Psoas muscle (tissue), 8 donors: ENCODE data around the gene AKAP9. TPM values are rescaled to one million over a fixed set of nuclear protein-coding genes. Genes with fewer than 3 reads are reported as not detected.
"Not testable (repeated sequence)": the region's sequence is repeated elsewhere in the genome, so short reads cannot be mapped to it uniquely, and the experiment has no call there.

ENCODE experiments used
- ATAC-seq, 4 donors: fragments of 200-7000 bp; cut with Tn5 transposase; one replicate each; pipeline ENCODE4 v1.9.1; 2020; ENCODE audit warnings: moderate library complexity in 3 of 4, mild to moderate bottlenecking in 2 of 4
- DNase-seq, 2 donors: peaks; one replicate each; pipeline ENCODE4 v3.0.0-alpha.2; 2020
- H3K27ac ChIP-seq: fragments of 200-600 bp; one replicate; pipeline ENCODE4 v1.8.0; 2022
- H3K27me3 ChIP-seq, 3 donors: fragments of 200-600 bp in 1 of 3; one replicate each; pipeline versions ENCODE4 v1.6.1 to v1.8.0; 2013 to 2022; ENCODE audit warnings: low read length in 2 of 3, mild to moderate bottlenecking in 2 of 3, moderate library complexity in 1 of 3; ENCODE audit not compliant: insufficient read depth in 3 of 3
- H3K36me3 ChIP-seq, 2 donors: fragments of 200-600 bp in 1 of 2; one replicate each; pipeline versions ENCODE4 v1.6.1 to v1.8.0; 2013 to 2022; ENCODE audit warnings: low read depth in 1 of 2, mild to moderate bottlenecking in 1 of 2, moderate library complexity in 1 of 2; ENCODE audit not compliant: insufficient read depth in 1 of 2
- H3K4me1 ChIP-seq: fragments of 200-600 bp; one replicate; pipeline ENCODE4 v1.8.0; 2022
- H3K4me3 ChIP-seq: fragments of 200-600 bp; one replicate; pipeline ENCODE4 v1.8.0; 2022; ENCODE audit warnings: mild to moderate bottlenecking
- H3K9me3 ChIP-seq: fragments of 200-600 bp; one replicate; pipeline ENCODE4 v1.8.0; 2022
- WGBS, 3 donors: extraction: QIAGEN DNeasy Blood & Tissue Kit; methylation state at CpG; one replicate each; pipeline versions ENCODE4 v1.1.6 to v1.1.7; 2013; 5-methylcytosine and 5-hydroxymethylcytosine counted together
- intact Hi-C, 2 donors: fragments of 100-400 bp; cut with DNase I; formaldehyde crosslinking; loops; one replicate each; pipeline versions ENCODE4 v1.11.0 to v1.14.2; 2022
- polyA plus RNA-seq, 3 donors: library from polyadenylated mRNA; stranded (reverse); fragments of 200-250 nt; gene quantifications; one replicate each; pipeline ENCODE4 v1.2.3, GENCODE V29; 2013
- total RNA-seq, 4 donors: library from RNA; stranded (reverse); fragmentation: NEBNext Ultra II Directional in 2 of 4; extraction: Animal tissue kit (Norgen Biotek cat#: 25700) in 2 of 4; gene quantifications; one replicate each; pipeline versions ENCODE4 v1.2.1 to v1.2.4, GENCODE V29; 2021 to 2023
- TF ChIP-seq, protein P1 (sequence below): fragments of 200-600 bp; IDR thresholded peaks from one replicate; pipeline ENCODE4 v1.8.0; 2022; ENCODE audit warnings: antibody characterized with exemption
- donor health status: healthy with polysubstance abuse.
- donor health status: DM: no; HTN: no; CAD: no; lungs with moderate emphysema.
- donor health status: Bipolar disorder and iron deficiency.
- donor health status: healthy.
- donor health status: DM: yes; HTN: yes; CAD: no.
- donor health status: DM: no; HTN: no; CAD: no.
- donor health status: DM: no; HTN: no; CAD: no.
- donor health status: DM: yes; HTN: yes; CAD: no.

Gene AKAP9
- total and polyA plus RNA-seq, 7 donors: 6.0 to 44.4 (median 24.6) TPM

DNA sequence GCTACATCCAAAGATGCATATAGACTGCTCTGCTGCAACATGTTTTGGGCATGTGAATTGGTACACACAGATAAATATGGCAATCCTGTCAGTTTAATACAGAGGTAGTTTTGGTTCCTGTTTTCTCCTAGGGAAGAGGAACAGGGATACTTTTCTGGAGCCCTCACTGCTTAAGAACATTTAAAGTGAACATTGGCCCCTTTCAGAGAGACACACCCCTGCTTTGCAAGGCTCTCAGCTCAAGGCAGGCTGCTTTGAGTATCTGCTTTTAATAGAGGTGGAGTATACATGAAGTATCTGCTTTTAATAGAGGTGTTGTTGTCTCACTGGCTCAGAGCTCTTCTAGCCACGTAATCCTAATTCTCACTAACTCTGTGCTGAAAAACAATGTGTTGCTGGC is 154.7 kb downstream of the AKAP9 start:
- TF ChIP-seq, protein P1, sequence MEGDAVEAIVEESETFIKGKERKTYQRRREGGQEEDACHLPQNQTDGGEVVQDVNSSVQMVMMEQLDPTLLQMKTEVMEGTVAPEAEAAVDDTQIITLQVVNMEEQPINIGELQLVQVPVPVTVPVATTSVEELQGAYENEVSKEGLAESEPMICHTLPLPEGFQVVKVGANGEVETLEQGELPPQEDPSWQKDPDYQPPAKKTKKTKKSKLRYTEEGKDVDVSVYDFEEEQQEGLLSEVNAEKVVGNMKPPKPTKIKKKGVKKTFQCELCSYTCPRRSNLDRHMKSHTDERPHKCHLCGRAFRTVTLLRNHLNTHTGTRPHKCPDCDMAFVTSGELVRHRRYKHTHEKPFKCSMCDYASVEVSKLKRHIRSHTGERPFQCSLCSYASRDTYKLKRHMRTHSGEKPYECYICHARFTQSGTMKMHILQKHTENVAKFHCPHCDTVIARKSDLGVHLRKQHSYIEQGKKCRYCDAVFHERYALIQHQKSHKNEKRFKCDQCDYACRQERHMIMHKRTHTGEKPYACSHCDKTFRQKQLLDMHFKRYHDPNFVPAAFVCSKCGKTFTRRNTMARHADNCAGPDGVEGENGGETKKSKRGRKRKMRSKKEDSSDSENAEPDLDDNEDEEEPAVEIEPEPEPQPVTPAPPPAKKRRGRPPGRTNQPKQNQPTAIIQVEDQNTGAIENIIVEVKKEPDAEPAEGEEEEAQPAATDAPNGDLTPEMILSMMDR: no peak
- no peak for DNase-seq
- ATAC-seq: no peak
- peaks cover 23 to 93% of the 10 kb centered on the region in 2 donors for H3K36me3 ChIP-seq
- no peak overlapping the region for H3K4me3 ChIP-seq
- intact Hi-C loops: loop anchor here in 1 of 2 donors (5.0 to 10.0 kb wide), 2 partner anchors 127 to 299 kb away; no protein-coding TSS in a partner anchor
- no peaks in the 10 kb centered on the region for H3K4me1 ChIP-seq
- H3K27me3 ChIP-seq: no peaks in the 10 kb centered on the region
- no peak overlapping the region for H3K27ac ChIP-seq
- WGBS, 3 donors: 81 to 92% (median 87%) methylated on average over 1 of the region's 1 CpG
- H3K9me3 ChIP-seq: no peaks in the 10 kb centered on the region

DNA sequence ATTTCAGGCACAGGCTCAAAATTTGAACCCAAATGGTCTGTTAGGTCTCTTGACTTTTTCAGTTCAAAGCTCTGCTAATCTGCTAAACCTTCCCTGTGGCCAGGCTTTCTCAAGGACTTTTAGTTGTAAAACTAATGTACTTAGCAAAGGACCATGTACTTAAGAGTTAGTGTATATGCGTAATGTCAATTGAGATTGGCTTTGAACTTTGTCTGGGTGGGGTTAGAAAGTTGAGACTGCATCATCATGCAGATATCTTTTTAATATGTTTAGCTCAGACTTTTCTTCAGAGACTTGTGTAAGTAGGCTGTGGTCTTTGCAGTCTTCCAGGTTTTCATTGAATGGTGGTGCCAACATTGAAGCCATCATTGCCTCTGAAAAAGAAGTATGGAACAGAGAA is 159.9 kb downstream of the AKAP9 start:
- H3K4me1 ChIP-seq: no peaks in the 10 kb centered on the region
- H3K9me3 ChIP-seq: no peaks in the 10 kb centered on the region
- H3K4me3 ChIP-seq: no peak overlapping the region
- H3K27me3 ChIP-seq: no peaks in the 10 kb centered on the region
- ATAC-seq: no peak
- intact Hi-C loops: loop anchor here in 1 of 2 donors (5.0 kb wide), 1 partner anchor 112 kb away; no protein-coding TSS in a partner anchor
- 91 to 98% (median 96%) methylated on average over 1 of the region's 1 CpG for WGBS, 3 donors
- H3K27ac ChIP-seq: no peak overlapping the region
- no peak for DNase-seq
- peaks cover 22 to 100% of the 10 kb centered on the region in 2 donors for H3K36me3 ChIP-seq
- TF ChIP-seq, protein P1: no peak

DNA sequence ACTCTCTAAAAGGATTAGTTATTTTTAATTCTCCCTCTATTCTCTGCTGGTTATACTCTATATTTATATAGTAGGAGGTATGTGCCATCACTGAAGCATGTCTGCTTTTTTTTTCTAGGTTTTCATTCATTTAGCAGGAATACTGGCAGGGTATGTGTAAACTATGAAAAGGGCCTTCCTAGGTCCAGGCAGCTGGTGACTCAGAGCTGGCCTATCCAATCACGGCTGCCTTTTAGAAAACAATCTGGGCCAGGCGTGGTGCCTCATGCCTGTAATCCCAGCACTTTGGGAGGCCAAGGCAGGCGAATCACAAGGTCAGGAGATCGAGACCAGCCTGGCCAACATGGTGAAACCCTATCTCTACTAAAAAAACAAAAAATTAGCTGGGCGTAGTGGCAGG is 162.2 kb downstream of the AKAP9 start:
- H3K4me1 ChIP-seq, H3K27ac ChIP-seq, H3K4me3 ChIP-seq, H3K9me3 ChIP-seq, H3K27me3 ChIP-seq, ATAC-seq, DNase-seq: not testable (repeated sequence)
- H3K36me3 ChIP-seq: peaks cover 22 to 97% of the 10 kb centered on the region in 2 donors
- intact Hi-C loops: loop anchor here in 1 of 2 donors (5.0 kb wide), 1 partner anchor 109 kb away; no protein-coding TSS in a partner anchor
- 86 to 96% (median 94%) methylated on average over 5 of the region's 5 CpGs for WGBS, 3 donors

DNA sequence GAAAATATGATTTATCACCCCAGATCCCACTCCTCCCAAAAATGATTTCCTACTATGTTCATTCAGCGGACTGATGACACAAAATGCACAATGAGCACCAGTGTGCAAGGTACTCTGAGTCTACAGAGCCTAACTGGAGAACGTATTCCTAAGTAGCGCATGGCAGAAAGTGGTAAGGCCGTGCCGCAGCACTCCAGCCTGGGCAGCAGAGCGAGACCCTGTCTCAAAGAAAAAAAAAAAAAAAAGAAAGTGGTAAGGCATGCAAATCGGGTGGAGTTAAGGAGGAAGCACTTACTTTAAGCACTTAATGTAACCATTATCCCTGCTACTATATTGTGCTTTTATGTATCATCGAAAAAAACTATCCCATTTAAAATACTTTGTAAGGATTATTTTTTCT is 168.2 kb downstream of the AKAP9 start:
- WGBS, 3 donors: 94 to 95% (median 95%) methylated on average over 8 of the region's 8 CpGs
- Histone ChIP-seq H3K4me1 (no peaks in the 10 kb centered on the region), H3K4me3 (no peak overlapping the region), H3K27ac (no peak overlapping the region), H3K36me3 (peaks cover 6 to 80% of the 10 kb centered on the region in 2 donors), H3K27me3 (no peaks in the 10 kb centered on the region), H3K9me3 (no peaks in the 10 kb centered on the region)
- intact Hi-C loops: no loop called here
- TF ChIP-seq, protein P1: no peak
- ATAC-seq (no peak), DNase-seq (no peak)

DNA sequence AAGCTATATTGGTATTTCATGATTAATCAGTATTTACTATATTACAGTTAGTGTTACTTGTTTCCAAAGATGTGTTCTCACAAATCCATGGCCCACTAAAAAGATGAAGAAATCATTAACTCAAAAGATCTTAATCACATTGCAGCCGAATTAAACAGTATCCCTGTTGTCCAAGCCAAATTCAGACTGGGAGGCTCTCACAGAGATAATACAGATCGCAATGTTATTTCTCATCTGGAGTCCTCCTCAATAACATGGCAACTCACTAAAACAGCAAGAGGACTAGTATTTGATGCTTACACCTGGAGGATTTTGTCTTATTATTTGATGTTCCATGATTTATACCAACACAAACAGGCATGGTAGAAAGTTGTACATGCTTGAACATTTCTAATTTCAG is 170.2 kb downstream of the AKAP9 start:
- no peak for DNase-seq
- H3K4me1 ChIP-seq: no peaks in the 10 kb centered on the region
- 88 to 90% (median 88%) methylated on average over 2 of the region's 2 CpGs for WGBS, 3 donors
- no peak for ATAC-seq
- H3K27me3 ChIP-seq: no peaks in the 10 kb centered on the region
- TF ChIP-seq, protein P1: no peak
- no peaks in the 10 kb centered on the region for H3K9me3 ChIP-seq
- H3K27ac ChIP-seq: no peak overlapping the region
- intact Hi-C loops: no loop called here
- H3K36me3 ChIP-seq: peaks cover 2 to 71% of the 10 kb centered on the region in 2 donors
- H3K4me3 ChIP-seq: no peak overlapping the region
